ENCODE data around the gene PRR14.
A peak's percentile ranks its signal among the peaks of the same experiment; 100 is the strongest.

Gene PRR14

DNA sequence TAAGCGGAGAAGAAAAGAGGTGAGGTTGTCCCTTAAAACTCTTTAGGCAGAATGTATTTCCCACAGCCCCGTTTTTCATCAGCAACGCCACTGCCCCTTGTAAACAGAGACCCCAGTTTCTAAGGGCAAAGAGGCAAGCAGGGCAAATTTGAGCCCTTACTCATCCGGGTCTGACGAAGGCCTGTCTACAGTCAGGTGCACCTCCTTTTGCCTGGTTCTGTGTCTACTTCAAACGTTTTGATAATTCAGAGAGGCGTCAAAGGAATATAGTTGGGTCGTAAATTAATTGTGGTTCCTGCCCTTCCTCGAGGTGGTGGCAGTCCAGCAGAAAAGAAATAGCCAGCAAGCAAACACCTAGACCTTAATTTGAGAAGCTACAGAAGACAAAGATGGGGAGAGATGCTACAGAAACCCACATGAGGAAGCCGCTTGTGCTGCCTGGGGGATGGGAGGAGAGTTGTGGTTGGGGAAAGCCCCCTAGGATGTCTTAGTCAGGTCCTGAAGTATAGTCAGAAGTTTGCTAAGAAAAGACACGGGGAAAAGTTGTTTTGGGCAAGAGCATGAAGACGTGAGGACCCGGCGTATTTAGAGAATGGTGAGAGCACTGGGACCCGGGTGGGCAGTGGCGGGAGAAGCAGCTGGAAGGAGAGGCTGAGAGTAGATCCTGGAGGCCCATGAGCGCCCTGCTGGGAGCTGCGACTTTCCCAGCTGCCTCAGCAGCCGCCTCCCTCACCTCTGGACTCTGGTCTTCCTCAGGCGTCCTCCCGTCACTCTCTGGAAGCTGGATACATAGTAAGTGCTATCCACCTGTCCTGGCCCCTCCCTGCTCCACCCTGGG is 9.9 kb downstream of the PRR14 start:
- DNase-seq: peak; percentile 88

DNA sequence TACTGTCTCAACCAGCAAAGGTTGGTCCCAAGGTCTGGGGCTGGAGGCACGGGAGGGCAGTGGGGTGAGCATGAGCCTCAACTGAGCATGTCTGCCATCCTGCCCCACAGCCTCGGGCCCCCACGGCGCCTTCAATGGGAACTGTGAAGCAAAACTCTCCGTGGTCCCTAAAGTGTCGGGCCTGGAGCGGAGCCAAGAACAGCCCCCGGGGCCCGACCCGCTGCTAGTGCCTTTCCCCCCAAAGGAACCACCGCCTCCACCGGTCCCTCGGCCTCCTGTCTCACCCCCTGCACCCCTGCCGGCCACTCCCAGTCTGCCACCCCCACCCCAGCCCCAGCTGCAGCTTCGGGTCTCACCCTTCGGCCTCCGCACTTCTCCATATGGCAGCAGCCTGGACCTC is 11.7 kb downstream of the PRR14 start:
- no peak for DNase-seq

GRCh38 chr16:30663038-30663437 is 12.3 kb downstream of the PRR14 start:
- DNase-seq: no peak

- DNase-seq: no peak
Observed at GRCh38 chr16:30663820-30664219, 13.1 kb downstream of the PRR14 start.

GRCh38 chr16:30664616-30665109 is 13.9 kb downstream of the PRR14 start:
- no peak for DNase-seq

GRCh38 chr16:30665155-30665829 is 14.5 kb downstream of the PRR14 start:
- DNase-seq: no peak

DNA sequence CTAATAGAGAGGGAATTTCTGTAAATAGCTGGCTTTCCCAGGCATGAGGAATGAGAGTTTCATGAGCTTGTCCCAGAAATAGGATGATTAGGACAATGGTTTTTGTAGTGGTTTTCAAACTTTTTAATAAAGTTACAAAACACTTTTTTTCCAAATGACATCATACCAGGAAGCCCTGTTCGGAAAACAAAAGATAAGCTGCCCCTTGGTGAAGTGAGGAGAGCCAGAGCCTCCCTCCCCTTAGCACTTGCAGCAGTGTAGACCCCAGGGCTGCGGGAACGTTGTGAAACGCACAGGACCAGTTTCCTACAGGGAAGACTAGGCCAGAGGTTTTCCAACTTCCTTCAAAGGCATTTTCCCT is 15.1 kb downstream of the PRR14 start:
- no peak for DNase-seq

- DNase-seq: no peak
Observed at GRCh38 chr16:30666681-30667080, 15.9 kb downstream of the PRR14 start.

- DNase-seq: no peak
Observed at GRCh38 chr16:30667361-30667905, 16.7 kb downstream of the PRR14 start.

DNA sequence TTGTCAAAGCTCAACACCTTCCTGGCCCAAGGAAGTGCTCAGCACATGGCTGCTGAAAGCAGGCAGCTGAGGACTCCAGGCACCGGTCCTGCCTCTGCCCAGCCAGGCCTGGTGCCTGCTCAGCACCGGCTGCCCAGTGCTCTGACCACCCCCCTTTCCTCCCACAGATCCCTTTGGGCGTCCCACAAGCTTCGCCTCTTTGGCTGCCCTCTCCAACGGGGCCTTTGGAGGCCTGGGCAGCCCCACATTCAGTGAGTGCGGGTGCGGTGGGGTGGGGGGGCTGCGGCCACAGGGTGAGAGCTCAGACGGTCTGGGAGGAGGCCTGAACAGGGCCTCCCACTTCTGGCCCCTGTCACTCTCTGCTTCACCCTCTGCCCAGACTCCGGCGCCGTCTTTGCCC is 17.6 kb downstream of the PRR14 start:
- no peak for DNase-seq

DNA sequence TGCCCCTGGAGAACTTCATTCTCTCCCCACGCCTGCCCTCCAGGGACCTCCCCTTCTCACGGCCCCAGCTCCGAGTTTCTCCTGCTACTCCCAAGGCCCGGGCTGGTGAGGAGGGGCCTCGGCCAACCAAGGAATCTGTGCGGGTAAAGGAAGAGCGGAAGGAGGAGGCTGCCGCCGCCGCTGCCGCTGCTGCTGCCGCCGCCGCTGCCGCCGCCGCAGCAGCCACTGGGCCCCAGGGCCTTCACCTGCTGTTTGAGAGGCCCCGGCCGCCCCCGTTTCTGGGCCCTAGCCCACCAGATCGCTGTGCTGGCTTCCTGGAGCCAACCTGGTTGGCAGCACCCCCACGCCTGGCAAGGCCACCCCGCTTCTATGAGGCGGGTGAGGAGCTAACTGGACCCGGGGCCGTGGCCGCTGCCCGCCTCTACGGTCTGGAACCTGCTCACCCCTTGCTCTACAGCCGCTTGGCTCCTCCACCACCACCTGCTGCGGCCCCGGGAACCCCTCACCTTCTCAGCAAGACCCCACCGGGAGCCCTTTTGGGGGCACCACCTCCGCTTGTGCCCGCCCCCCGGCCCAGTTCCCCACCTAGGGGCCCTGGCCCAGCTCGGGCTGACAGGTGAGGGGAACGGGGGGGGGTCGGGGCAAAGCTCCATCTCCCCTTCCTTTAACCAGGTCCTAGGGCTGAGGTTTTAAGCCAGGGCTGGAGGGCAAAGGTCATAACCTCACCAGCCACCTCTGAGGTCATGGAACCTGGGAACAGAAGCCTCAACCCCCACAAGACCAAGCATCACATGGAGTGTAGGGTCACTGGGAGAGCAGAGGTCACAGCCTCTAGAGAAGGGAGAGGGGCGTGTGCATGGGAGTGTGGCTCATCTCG is 18.5 kb downstream of the PRR14 start:
- no peak for DNase-seq

GRCh38 chr16:30669903-30670824 is 19.4 kb downstream of the PRR14 start:
- DNase-seq: no peak

DNA sequence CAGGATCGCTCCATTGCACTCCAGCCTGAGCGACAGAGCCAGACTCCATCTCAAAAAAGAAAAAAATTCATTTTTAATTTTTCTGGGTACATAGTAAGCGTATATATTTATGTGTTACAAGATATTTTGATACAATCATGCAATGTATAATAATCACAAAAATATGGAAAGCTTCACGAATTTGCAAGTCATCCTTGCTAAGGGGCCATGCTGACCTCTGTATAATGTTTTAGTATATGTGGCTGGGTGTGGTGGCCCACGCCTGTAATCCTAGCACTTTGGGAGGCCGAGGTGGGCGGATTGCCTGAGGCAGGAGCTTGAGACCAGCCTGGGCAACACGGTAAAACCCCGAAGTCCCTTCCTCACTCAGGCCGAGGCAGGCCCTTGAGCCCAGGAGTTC is 24.4 kb downstream of the PRR14 start:
- no peak for DNase-seq

- no peak for DNase-seq
Observed at GRCh38 chr16:30677931-30678585, 27.3 kb downstream of the PRR14 start.

GRCh38 chr16:30678586-30678970 is 27.8 kb downstream of the PRR14 start:
- DNase-seq: no peak

DNA sequence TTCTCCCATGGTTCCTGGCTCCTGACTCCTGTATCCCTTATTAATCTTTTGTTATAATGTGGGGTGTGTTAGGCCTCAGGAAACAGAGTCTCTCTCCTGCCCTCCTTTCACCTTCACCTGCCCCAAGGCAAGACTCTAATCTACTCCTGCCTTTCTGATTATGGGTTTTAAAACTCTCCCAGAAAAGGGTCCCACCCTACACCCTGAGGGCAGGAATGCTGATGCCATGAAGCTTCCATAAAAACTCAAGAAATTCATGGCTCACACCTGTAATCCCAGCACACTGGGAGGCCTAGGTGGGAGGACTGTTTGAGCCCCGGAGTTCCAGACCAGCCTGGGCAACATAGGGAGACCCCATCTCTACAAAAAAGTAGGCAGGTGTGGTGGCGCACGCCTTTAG is 29.6 kb downstream of the PRR14 start:
- DNase-seq: no peak

DNA sequence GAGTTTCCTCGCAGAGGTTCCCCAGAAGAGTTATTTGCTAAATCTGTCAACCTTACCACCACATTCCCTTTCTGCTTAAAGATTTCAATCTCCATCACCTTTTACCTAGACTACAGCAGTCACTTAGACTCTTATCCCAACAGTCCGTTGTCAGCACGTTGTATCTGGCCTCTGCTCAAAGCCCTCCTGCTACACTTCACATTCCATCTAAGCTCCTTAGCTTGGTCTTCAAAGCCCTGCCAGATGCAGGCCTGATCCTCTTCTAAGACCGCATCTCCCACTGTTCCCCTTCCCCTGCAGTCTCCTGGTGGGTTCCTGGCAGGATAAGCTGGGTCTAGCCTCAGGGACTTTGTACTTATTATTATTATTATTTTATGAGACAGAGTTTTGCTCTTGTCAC is 37.9 kb downstream of the PRR14 start:
- no peak for DNase-seq

- no peak for DNase-seq
Observed at GRCh38 chr16:30691907-30692306, 41.1 kb downstream of the PRR14 start.

- DNase-seq: no peak
Observed at GRCh38 chr16:30692396-30693064, 41.8 kb downstream of the PRR14 start.

DNA sequence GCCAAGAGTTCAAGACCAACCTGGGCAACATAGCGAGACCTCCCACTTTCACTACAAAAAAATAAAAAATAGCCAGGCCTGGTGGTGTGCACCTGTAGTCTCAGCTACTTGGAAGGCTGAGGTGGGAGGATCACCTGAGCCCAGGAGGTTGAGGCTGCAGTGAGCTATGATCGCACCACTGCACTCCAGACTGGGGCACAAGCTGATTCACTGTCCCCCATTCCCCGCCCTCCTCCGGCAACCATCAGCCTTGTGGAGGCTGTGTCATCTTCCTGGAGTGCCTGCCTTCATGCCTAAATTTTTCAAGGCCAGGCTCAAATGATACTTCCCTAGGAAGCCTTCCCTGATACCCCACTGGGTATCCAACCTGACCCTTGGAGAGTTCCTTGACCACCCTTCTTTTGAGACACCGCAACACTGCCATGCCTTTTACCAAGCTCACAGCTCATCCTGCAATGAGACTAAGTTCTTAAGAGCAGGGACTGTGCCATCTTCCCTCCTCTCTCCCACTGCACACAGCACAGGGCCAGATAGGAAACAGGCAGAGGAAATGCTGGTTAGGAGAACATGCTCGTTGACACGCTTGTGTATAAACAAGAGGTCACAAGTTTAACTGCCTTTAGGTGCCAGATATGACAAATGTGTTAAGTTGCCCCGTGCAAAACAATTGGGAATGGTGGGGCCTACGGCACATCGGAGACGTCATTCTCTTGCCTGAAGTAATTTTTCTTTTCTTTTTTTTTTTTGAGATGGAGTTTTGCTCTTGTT is 44.4 kb downstream of the PRR14 start:
- no peak for DNase-seq

All from CD4-positive, alpha-beta T cell treated with Interleukin-17A for 1 hour (primary cell).